Kidney epithelial cell (primary cell): ENCODE data around the gene GJA3. TPM values are rescaled to one million over a fixed set of nuclear protein-coding genes. Genes with fewer than 3 reads are reported as not detected.

Experiments used
- DNase-seq: peaks from one replicate; pipeline ENCODE4 v3.0.0-alpha.2; 2010; ENCODE audit warnings: low read depth
- H3K27me3 ChIP-seq: 2 replicates; pipeline ENCODE4 v1.6.0; 2011; ENCODE audit warnings: low read length; ENCODE audit not compliant: control insufficient read depth, insufficient read depth
- H3K36me3 ChIP-seq: 2 replicates; pipeline ENCODE4 v1.5.1; 2011; ENCODE audit warnings: low read length; ENCODE audit not compliant: control insufficient read depth, insufficient read depth
- H3K4me3 ChIP-seq: 2 replicates; pipeline ENCODE4 v1.5.1; 2011; ENCODE audit warnings: low read depth, mild to moderate bottlenecking, control low read depth, low read length
- total RNA-seq: library from RNA; depleted of rRNA; stranded (reverse); fragments of >200 nt; gene quantifications from 2 replicates; pipeline ENCODE4 v1.2.3, GENCODE V29; 2015
- TF ChIP-seq, protein P1 (sequence below): IDR thresholded peaks from 2 replicates; pipeline ENCODE4 v1.5.1; 2011; ENCODE audit warnings: mild to moderate bottlenecking, moderate library complexity, low read length, control low read depth, inconsistent platforms; ENCODE audit not compliant: insufficient read depth, poor library complexity, severe bottlenecking

Gene GJA3
- total RNA-seq, 1 donor from 2014 or later: 1.0 TPM

DNA sequence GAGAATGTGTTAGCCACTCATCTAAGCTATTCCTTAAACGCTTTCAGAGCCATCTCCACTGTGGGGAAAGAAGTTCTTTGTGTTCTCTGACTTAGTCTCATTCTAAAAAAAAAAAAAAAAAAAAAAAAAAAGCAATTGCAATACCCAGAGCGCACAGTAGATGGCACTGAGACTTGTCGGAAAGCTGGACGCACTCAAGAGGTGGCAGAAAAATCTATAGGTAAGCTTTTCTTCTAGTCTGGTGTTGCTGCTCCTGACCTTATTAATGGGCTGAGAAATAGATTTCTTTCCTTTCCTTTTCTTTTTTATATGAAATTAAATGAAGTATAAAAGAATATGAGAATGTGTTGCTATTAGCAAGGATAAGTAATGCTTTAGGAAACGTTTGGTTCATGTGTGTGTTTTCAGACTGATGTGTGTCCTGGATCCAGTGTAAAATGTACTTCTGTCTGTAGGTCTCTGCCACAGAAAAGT lies 36.5 kb upstream of the GJA3 start:
- Histone ChIP-seq H3K36me3 (no peaks in the 10 kb centered on the region), H3K27me3 (peaks cover 16% of the 10 kb centered on the region), H3K4me3 (no peak overlapping the region)
- TF ChIP-seq, protein P1, sequence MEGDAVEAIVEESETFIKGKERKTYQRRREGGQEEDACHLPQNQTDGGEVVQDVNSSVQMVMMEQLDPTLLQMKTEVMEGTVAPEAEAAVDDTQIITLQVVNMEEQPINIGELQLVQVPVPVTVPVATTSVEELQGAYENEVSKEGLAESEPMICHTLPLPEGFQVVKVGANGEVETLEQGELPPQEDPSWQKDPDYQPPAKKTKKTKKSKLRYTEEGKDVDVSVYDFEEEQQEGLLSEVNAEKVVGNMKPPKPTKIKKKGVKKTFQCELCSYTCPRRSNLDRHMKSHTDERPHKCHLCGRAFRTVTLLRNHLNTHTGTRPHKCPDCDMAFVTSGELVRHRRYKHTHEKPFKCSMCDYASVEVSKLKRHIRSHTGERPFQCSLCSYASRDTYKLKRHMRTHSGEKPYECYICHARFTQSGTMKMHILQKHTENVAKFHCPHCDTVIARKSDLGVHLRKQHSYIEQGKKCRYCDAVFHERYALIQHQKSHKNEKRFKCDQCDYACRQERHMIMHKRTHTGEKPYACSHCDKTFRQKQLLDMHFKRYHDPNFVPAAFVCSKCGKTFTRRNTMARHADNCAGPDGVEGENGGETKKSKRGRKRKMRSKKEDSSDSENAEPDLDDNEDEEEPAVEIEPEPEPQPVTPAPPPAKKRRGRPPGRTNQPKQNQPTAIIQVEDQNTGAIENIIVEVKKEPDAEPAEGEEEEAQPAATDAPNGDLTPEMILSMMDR: peak; percentile 86
- no peak for DNase-seq

GRCh38 chr13:20195801-20196200 lies 34.9 kb upstream of the GJA3 start:
- no peak overlapping the region for H3K4me3 ChIP-seq
- peaks cover 16% of the 10 kb centered on the region for H3K27me3 ChIP-seq
- TF ChIP-seq, protein P1: no peak
- no peak for DNase-seq
- no peaks in the 10 kb centered on the region for H3K36me3 ChIP-seq

GRCh38 chr13:20193907-20194631 lies 33.2 kb upstream of the GJA3 start:
- Histone ChIP-seq H3K27me3 (peaks cover 16% of the 10 kb centered on the region), H3K36me3 (no peaks in the 10 kb centered on the region), H3K4me3 (no peak overlapping the region)
- TF ChIP-seq, protein P1: no peak
- no peak for DNase-seq

- Histone ChIP-seq H3K36me3 (no peaks in the 10 kb centered on the region), H3K4me3 (peak overlapping the region; percentile 37), H3K27me3 (peaks cover 16% of the 10 kb centered on the region)
- TF ChIP-seq, protein P1: no peak
- DNase-seq: no peak
These were observed 32.5 kb upstream of the GJA3 start for GRCh38 chr13:20193162-20193906.

- peak within 1 kb of the TSS; percentile 37 for H3K4me3 ChIP-seq
- no peak for DNase-seq
- H3K27me3 ChIP-seq: peaks cover 16% of the 10 kb centered on the region
- TF ChIP-seq, protein P1: no peak
- no peaks in the 10 kb centered on the region for H3K36me3 ChIP-seq
These were observed 31.9 kb upstream of the GJA3 start, which contains the start of gene GJB2 for GRCh38 chr13:20192836-20193161. Gene GJB2, minus strand, starts transcription at chr13:20192938. Its CDS starts 3,357 bp downstream, at chr13:20189581.
